ENCODE data around the gene HIF1AN.

GRCh38 chr10:100524638-100525037 lies 11.1 kb upstream of the HIF1AN start:
- TF ChIP-seq CTCF (IDR thresholded peaks at IDR 0.05 in 8 of 11, conservative IDR thresholded peaks at IDR 0.05 in 3 of 11), result no peak
- TF ChIP-seq POLR2A (IDR thresholded peaks at IDR 0.05), result no peak
- no peak for TF ChIP-seq POLR2AphosphoS5 (IDR thresholded peaks at IDR 0.05)
